Activated CD4-positive, alpha-beta T cell treated with anti-CD3 and anti-CD28 coated beads, Interleukin-2, amount 50 U/mL, for 16 hours (primary cell): Measurements from ENCODE around the gene CRIP1.

ENCODE experiments used
- DNase-seq: peaks from one replicate; pipeline ENCODE4 v3.0.0-alpha.2; 2020

Gene CRIP1, protein sequence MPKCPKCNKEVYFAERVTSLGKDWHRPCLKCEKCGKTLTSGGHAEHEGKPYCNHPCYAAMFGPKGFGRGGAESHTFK

DNA sequence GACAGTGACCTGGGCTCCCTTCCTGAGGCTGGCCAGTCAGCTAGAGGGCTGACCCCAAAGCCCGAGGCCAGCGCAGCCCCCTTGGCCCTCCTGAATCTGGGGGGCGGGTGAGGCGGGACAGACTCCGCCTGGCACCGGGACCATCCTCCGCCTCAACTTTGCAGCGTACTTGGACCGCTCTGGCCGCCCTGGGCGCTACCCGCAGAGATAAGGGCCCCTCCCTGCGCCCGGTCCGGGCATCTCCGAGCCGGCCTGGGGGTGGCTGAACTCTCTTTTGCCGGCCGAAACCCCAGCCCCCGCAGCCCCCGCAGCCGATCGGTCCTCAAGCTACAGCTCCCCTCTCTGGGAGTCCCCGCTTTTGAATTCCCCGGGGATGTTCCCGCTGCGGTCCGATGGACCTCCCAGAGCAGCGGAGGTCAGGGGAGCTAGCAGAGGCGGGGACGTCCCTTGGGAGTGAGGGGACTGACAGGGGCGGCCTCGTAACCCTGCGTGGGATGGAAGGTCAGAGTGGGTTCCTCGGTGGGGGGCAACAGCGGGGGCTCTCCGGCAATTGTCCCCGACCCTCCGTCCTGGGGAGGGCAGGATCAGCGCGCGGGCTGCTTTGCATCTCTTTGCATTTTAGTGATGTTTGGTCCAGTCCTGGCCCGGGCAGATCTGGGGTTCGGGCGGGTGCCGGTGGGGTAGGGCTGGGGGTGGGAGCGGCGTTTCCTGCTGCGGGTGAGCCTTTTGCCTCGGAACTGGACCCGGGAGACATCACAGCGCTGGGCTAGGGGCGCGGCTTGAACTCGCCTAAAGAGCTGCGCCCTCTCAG, at the start of gene CRIP1:
CRIP1 (plus strand) TSS at position 724 of the 811 bp plus-strand sequence. CDS start 374 bp downstream, outside the sequence.
- DNase-seq: no peak

DNA sequence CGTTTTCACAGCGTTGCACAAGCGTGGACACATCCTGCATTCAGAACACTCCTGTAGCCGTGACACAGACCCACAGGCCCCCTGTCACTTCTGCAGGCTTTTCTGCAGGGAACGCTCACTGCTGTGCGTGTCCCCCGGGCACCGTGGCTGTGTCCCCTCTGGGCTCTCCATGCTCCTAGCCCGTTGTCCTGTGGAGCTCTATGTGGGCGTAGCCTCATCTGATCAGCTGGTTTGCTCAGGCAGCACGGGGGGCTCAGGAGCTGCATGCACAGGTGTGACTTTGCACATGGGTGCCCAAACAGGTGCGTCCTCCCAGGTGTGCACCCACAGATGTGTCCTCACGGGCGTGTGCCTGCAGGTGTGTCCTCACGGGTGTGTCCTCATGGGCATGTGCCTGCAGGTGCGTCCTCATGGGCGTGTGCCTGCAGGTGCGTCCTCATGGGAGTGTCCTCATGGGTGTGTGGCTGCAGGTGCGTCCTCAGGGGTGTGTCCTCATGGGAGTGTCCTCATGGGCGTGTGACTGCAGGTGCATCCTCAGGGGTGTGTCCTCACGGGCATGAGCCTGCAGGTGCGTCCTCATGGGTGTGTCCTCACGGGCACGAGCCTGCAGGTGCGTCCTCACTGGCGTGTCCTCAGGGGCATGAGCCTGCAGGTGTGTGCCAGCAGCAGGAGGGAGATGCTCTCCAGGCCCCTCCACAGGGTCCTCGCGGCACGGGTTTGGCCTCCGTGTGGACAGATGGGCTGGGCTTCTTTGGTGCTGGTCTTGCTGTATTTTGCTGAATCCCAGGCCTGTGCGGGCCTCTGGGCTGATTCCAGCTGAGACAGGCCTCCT, 49.6 kb upstream of the CRIP1 start:
- no peak for DNase-seq

DNA sequence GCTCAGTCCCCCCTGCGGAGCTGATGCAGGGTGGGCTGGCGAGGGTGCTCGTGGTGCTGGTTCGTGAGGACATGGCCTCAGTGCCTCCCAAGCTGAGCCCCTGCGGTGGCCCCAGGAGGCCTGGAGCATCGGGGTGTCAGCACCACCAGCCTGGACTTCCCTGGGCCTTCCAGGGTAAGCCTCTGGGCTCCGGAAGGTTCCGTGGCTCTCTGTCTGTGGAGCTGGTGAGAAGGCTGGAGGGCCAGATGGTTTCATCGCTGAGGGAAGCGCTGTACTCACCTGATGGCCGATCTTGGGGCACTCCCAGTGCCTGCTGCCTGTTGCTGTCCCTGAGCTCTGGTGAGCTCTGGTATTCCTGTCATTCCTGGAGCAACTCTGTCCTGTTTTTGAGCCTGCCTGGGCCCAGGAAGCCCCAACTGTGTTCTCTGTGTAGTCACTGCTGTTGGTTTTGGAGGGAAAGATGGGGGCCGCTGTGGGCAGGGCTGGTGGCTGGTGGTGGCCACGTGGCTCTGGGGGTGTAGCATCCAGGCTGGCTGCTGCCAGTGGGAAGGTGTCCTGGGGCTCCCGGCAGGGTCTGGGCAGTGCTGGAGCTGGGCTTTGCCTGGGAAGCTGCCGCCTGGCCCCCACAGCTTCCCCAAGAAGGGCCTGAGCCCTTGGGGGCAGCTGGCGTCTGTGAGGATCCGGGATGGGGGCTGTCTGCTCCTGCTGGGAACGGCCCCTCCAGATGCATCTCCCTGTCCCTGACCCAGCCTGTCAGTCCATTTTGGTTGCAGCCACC, 48.8 kb upstream of the CRIP1 start:
- DNase-seq: no peak

DNA sequence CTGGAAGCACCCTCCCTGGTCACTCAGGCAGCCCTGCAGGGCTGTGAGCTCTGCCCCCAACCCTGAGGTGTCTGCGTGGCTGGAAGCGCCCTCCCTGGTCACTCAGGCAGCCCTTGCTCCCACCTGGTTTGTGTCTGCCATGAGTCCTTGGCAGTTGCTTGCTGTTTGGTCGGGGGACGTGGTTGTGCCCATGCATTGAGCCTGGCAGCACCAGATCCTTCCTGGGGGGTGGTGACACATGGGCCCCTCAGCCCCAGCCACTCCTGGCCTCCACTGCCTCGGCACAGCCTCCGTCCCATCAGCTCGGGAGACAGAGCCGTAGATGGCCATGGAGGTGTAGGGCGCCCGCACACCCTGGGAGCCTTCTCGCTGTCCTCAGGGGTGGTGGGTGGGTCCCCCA, 47.5 kb upstream of the CRIP1 start:
- no peak for DNase-seq

- DNase-seq: no peak
Observed at GRCh38 chr14:105439710-105440553, 46.8 kb upstream of the CRIP1 start.

DNA sequence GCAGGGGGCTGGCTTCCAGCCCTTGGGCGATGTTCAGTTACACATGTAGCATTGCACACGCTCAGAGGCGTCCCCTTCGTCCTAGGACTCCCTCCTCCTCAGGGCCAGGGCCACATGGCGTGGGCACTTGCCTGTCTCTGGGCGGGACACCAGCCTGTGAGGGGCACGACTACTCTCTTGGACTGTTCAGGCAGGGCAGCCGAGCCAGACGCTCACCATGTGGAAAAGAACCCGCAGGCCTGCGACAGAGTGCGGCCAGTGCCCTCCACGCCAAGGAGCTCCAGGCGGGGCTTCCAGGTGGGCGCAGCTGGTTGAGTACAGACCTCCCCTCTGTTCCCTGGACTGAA, 46.2 kb upstream of the CRIP1 start:
- no peak for DNase-seq

DNA sequence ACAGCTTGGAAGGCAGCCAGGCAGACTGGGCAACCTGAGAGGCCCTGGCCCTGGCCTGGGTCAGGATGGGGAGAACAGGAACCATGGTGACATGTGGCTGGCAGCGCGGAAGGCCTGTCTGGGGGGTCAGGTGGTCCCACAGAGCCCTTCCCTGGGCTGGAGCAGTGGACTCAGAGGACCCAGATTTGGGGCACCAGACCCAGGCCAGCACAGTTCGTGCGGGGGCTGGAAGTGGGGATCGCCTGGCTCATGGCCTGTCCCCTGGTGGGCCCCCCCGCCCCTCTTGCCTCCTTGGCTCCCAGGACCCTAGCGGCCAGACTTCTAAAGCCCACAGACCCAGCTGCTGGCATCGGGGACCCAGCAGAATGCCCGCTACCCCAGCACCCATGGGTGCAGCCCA, 45.7 kb upstream of the CRIP1 start:
- no peak for DNase-seq

GRCh38 chr14:105442125-105442524, 44.6 kb upstream of the CRIP1 start:
- no peak for DNase-seq

DNA sequence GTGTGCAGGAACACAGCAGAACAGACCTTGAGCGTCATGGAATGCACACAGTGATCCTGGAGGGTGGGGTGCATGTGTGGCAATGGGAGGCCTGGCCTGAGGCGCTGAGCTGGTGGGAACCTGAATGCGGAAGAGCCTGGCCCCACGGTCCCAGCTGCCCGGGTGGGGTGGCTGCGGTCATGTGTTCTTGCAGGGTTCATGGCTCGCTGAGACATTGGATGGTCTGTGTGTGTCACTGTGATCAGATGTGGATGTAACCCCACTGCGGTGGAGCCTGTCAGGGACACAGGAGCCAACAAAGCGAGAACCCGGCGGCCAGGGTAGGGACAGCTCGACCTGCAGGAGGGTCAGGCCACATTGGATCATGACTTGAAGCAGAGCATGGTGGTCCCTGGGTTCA, 43.9 kb upstream of the CRIP1 start:
- DNase-seq: no peak

- DNase-seq: no peak
Observed at GRCh38 chr14:105444859-105445258, 41.8 kb upstream of the CRIP1 start.

DNA sequence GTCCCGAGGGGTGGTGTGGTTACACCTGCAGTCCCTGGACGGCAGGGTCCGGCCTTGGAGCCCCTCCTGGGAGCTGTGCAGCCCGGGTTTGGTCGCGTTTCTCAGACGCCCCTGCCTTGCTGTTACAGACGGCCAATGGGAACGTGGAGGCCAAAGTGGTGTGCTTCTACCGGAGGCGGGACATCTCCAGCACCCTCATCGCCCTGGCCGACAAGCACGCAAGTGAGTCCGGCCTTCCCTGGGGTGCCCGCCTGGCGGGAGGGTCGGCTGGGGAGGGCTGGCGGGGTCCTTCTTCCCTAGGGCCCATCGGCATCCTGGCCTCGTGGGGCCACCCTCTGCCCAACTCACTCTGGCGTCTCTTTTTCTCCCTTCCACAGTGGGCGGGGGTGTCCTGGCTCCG, 41.4 kb upstream of the CRIP1 start:
- DNase-seq: no peak

GRCh38 chr14:105445901-105446845, 40.5 kb upstream of the CRIP1 start:
- DNase-seq: no peak

GRCh38 chr14:105446971-105447370, 39.7 kb upstream of the CRIP1 start:
- no peak for DNase-seq

GRCh38 chr14:105447651-105448640, 38.7 kb upstream of the CRIP1 start:
- no peak for DNase-seq

DNA sequence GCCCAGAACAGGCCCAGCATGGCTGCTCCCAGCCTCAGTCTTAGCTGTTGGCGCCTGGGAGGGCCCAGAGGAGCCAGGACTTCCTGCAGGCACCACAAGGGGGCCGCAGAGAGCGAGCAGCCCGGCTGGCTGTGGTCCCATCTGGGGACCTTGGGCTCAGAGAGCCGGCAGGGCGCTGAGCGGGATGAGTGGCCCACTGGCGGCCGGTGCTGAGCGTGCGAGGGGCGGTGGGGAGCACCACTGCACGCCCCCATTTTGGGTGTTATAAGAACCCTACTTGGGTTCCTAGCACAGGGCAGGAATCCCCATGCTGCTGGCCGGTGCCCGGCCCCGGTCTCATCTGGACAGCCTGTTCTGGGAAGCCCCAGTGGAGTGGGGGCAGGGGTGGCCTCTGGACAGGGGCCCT, 38.0 kb upstream of the CRIP1 start:
- peak; percentile 54 for DNase-seq

- DNase-seq: no peak
Observed at GRCh38 chr14:105449276-105450122, 37.2 kb upstream of the CRIP1 start.

- no peak for DNase-seq
Observed at GRCh38 chr14:105450123-105450505, 36.6 kb upstream of the CRIP1 start.

GRCh38 chr14:105450864-105451720, 35.6 kb upstream of the CRIP1 start:
- DNase-seq: no peak
